Smooth muscle cell (in vitro differentiated cells): ENCODE measurements around the gene DSCAML1. TPM values are rescaled to one million over a fixed set of nuclear protein-coding genes. Genes with fewer than 3 reads are reported as not detected.

Experiments used
- DNase-seq: peaks from one replicate; lab custom pipeline; 2025; ENCODE audit not compliant: unreplicated experiment; lab: John Stamatoyannopoulos, UW
- H2AFZ ChIP-seq: fragments of 200-600 bp; sonication (generic); 2 replicates; pipeline ENCODE4 v1.6.0; 2016; ENCODE audit warnings: antibody characterized with exemption, low read depth, mild to moderate bottlenecking
- H3F3A ChIP-seq: fragments of 200-600 bp; sonication (generic); 2 replicates; pipeline ENCODE4 v1.6.0; 2017; ENCODE audit warnings: antibody characterized with exemption, low read depth
- H3K27ac ChIP-seq: fragments of 200-600 bp; sonication (generic); 2 replicates; pipeline ENCODE4 v1.5.1; 2016; ENCODE audit warnings: low read depth, mild to moderate bottlenecking
- H3K27me3 ChIP-seq: fragments of 200-600 bp; sonication (generic); 2 replicates; pipeline ENCODE4 v1.6.1; 2016; ENCODE audit warnings: low read depth, mild to moderate bottlenecking
- H3K36me3 ChIP-seq: fragments of 200-600 bp; sonication (generic); 2 replicates; pipeline ENCODE4 v1.5.1; 2016; ENCODE audit warnings: low read depth
- H3K4me1 ChIP-seq: fragments of 200-600 bp; sonication (generic); 2 replicates; pipeline ENCODE4 v1.5.1; 2016; ENCODE audit warnings: low read depth
- H3K4me2 ChIP-seq: fragments of 200-600 bp; sonication (generic); 2 replicates; pipeline ENCODE4 v1.6.0; 2016; ENCODE audit warnings: mild to moderate bottlenecking
- H3K4me3 ChIP-seq: fragments of 200-600 bp; sonication (generic); 2 replicates; pipeline ENCODE4 v1.5.1; 2016; ENCODE audit warnings: mild to moderate bottlenecking
- H3K79me2 ChIP-seq: fragments of 200-600 bp; sonication (generic); 2 replicates; pipeline ENCODE4 v1.6.0; 2016; ENCODE audit warnings: low read depth, mild to moderate bottlenecking
- H3K9ac ChIP-seq: fragments of 200-600 bp; sonication (generic); 2 replicates; pipeline ENCODE4 v1.6.0; 2016; ENCODE audit warnings: low read depth
- H3K9me3 ChIP-seq: fragments of 200-600 bp; sonication (generic); replicated peaks from 2 replicates; pipeline ENCODE4 v1.5.1; 2016; ENCODE audit warnings: low read depth
- H4K20me1 ChIP-seq: fragments of 200-600 bp; sonication (generic); 2 replicates; pipeline ENCODE4 v1.6.0; 2016; ENCODE audit warnings: low read depth
- CTCF ChIP-seq: fragments of 200-600 bp; sonication (generic); IDR thresholded peaks from 2 replicates; pipeline ENCODE4 v1.5.1; 2017; ENCODE audit warnings: borderline replicate concordance, mild to moderate bottlenecking, antibody characterized with exemption; ENCODE audit not compliant: insufficient read depth, poor library complexity, severe bottlenecking
- WGBS: methylation state at CpG from one replicate; pipeline ENCODE4 v1.1.7; 2016; ENCODE audit warnings: low lambda C conversion rate; 5-methylcytosine and 5-hydroxymethylcytosine counted together
- polyA plus RNA-seq: library from polyadenylated mRNA; unstranded; fragments of >200 nt; fragmentation: Nextera tagmentation; extraction: Ambion mirVana; gene quantifications from 2 replicates; pipeline ENCODE4 v1.2.1, GENCODE V29; 2016
- total RNA-seq: library from RNA; depleted of rRNA; stranded (reverse); fragments of >200 nt; gene quantifications from 2 replicates; pipeline ENCODE4 v1.2.3, GENCODE V29; 2014

DSCAML1 gene
- total and polyA plus RNA-seq, 2 experiments from 2014 or later, result 0.22 TPM; not detected in 1

- no peaks in the 10 kb centered on the region for H3K4me1 ChIP-seq
- no peaks in the 10 kb centered on the region for H3K9me3 ChIP-seq
- no peak overlapping the region for H2AFZ ChIP-seq
- no peaks in the 10 kb centered on the region for H3K36me3 ChIP-seq
- H3F3A ChIP-seq, result no peaks in the 10 kb centered on the region
- H3K4me2 ChIP-seq, result no peak overlapping the region
- TF ChIP-seq CTCF, result no peak
- no peak overlapping the region for H3K9ac ChIP-seq
- H3K27ac ChIP-seq, result no peak overlapping the region
- peaks cover 36% of the 10 kb centered on the region for H3K27me3 ChIP-seq
- no peaks in the 10 kb centered on the region for H4K20me1 ChIP-seq
- DNase-seq, result no peak
- no peaks in the 10 kb centered on the region for H3K79me2 ChIP-seq
- 79% methylated on average over 14 of the region's 14 CpGs for WGBS
- H3K4me3 ChIP-seq, result no peak overlapping the region
These were observed 208.7 kb downstream of the DSCAML1 start for GRCh38 chr11:117588166-117588810.

- no peak overlapping the region for H3K4me3 ChIP-seq
- no peak for TF ChIP-seq CTCF
These were observed 209.6 kb downstream of the DSCAML1 start for GRCh38 chr11:117587416-117587815.

GRCh38 chr11:117586392-117586791 is 210.6 kb downstream of the DSCAML1 start:
- H3K27ac ChIP-seq, result no peak overlapping the region
- no peaks in the 10 kb centered on the region for H3K36me3 ChIP-seq
- no peaks in the 10 kb centered on the region for H3K79me2 ChIP-seq
- H4K20me1 ChIP-seq, result no peaks in the 10 kb centered on the region
- DNase-seq, result no peak
- H2AFZ ChIP-seq, result no peak overlapping the region
- no peaks in the 10 kb centered on the region for H3K9me3 ChIP-seq
- no peaks in the 10 kb centered on the region for H3K4me1 ChIP-seq
- no peak overlapping the region for H3K4me2 ChIP-seq
- H3K4me3 ChIP-seq, result no peak overlapping the region
- no peak overlapping the region for H3K9ac ChIP-seq
- no peaks in the 10 kb centered on the region for H3F3A ChIP-seq
- no peak for TF ChIP-seq CTCF
- peaks cover 33% of the 10 kb centered on the region for H3K27me3 ChIP-seq
- WGBS, result 78% methylated on average over 5 of the region's 5 CpGs

More at GRCh38 chr11:117587416-117587815, 209.6 kb downstream of the DSCAML1 start:
- Histone ChIP-seq H3K27ac (no peak overlapping the region), H3K4me1 (no peaks in the 10 kb centered on the region), H3F3A (no peaks in the 10 kb centered on the region), H3K27me3 (peaks cover 35% of the 10 kb centered on the region), H4K20me1 (no peaks in the 10 kb centered on the region), H3K4me2 (no peak overlapping the region), H2AFZ (no peak overlapping the region), H3K79me2 (no peaks in the 10 kb centered on the region), H3K9me3 (no peaks in the 10 kb centered on the region), H3K36me3 (no peaks in the 10 kb centered on the region), H3K9ac (no peak overlapping the region)
- WGBS, result 90% methylated on average over 6 of the region's 6 CpGs
- DNase-seq, result no peak

- H3F3A ChIP-seq, result no peaks in the 10 kb centered on the region
- peaks cover 41% of the 10 kb centered on the region for H3K27me3 ChIP-seq
- no peak overlapping the region for H3K9ac ChIP-seq
- H3K4me3 ChIP-seq, result no peak overlapping the region
- DNase-seq, result no peak
- H3K4me2 ChIP-seq, result no peak overlapping the region
- H3K9me3 ChIP-seq, result no peaks in the 10 kb centered on the region
- 82% methylated on average over 8 of the region's 8 CpGs for WGBS
- H3K79me2 ChIP-seq, result no peaks in the 10 kb centered on the region
- no peak overlapping the region for H3K27ac ChIP-seq
- no peak for TF ChIP-seq CTCF
- no peaks in the 10 kb centered on the region for H4K20me1 ChIP-seq
- H3K36me3 ChIP-seq, result no peaks in the 10 kb centered on the region
- H3K4me1 ChIP-seq, result no peaks in the 10 kb centered on the region
- H2AFZ ChIP-seq, result no peak overlapping the region
These were observed 211.4 kb downstream of the DSCAML1 start for GRCh38 chr11:117585631-117586030.
